AG08396 (cell line): ENCODE measurements around the gene SYT17.

Experiments
- DNase-seq: peaks from one replicate; pipeline ENCODE4 v3.0.0; 2012; ENCODE audit warnings: low spot score, mixed read lengths

The SYT17 gene

GRCh38 chr16:19167710-19168370, at the start of gene SYT17:
Gene SYT17, plus strand, starts transcription at chr16:19168240. Its CDS starts 407 bp downstream, at chr16:19168647.
- peak; percentile 92 for DNase-seq

- DNase-seq = peak; percentile 88
Observed at GRCh38 chr16:19118938-19119431, 49.1 kb upstream of the SYT17 start.

GRCh38 chr16:19119564-19119963, 48.5 kb upstream of the SYT17 start:
- peak; percentile 57 for DNase-seq

- no peak for DNase-seq
Observed at GRCh38 chr16:19123535-19124178, 44.4 kb upstream of the SYT17 start.

- DNase-seq = no peak
Observed at GRCh38 chr16:19126300-19126699, 41.7 kb upstream of the SYT17 start.

- no peak for DNase-seq
Observed at GRCh38 chr16:19127205-19127604, 40.8 kb upstream of the SYT17 start.

- no peak for DNase-seq
Observed at GRCh38 chr16:19127674-19128131, 40.3 kb upstream of the SYT17 start.

- DNase-seq = no peak
Observed at GRCh38 chr16:19128454-19129200, 39.4 kb upstream of the SYT17 start.

- DNase-seq = no peak
Observed at GRCh38 chr16:19130385-19130784, 37.7 kb upstream of the SYT17 start.

- peak; percentile 52 for DNase-seq
Observed at GRCh38 chr16:19130852-19131824, 36.9 kb upstream of the SYT17 start.

GRCh38 chr16:19131825-19132218, 36.2 kb upstream of the SYT17 start:
- DNase-seq = no peak

GRCh38 chr16:19132255-19132654, 35.8 kb upstream of the SYT17 start:
- DNase-seq = no peak

GRCh38 chr16:19132898-19133297, 35.1 kb upstream of the SYT17 start:
- DNase-seq = no peak

GRCh38 chr16:19133600-19133999, 34.4 kb upstream of the SYT17 start:
- no peak for DNase-seq

- no peak for DNase-seq
Observed at GRCh38 chr16:19135201-19135842, 32.7 kb upstream of the SYT17 start.

- no peak for DNase-seq
Observed at GRCh38 chr16:19135896-19136438, 32.1 kb upstream of the SYT17 start.

GRCh38 chr16:19136549-19137196, 31.4 kb upstream of the SYT17 start:
- no peak for DNase-seq

GRCh38 chr16:19137201-19138128, 30.6 kb upstream of the SYT17 start:
- DNase-seq = no peak

GRCh38 chr16:19138601-19139000, 29.4 kb upstream of the SYT17 start:
- peak; percentile 77 for DNase-seq
